HCT116 (cell line): ENCODE data around the gene CNTNAP2. TPM values are rescaled to one million over a fixed set of nuclear protein-coding genes. Genes with fewer than 3 reads are reported as not detected.

Experiments
- ATAC-seq: fragments of 200-7000 bp; cut with Tn5 transposase; 2 replicates; pipeline ENCODE4 v1.9.1; 2020; ENCODE audit warnings: mild to moderate bottlenecking, moderate library complexity
- BruUV-seq: library from RNA; stranded (reverse); fragments of 400-500 nt; replicated peaks from 2 replicates; lab custom pipeline; 2021; lab: Mats Ljungman, UMichigan
- CTCF ChIA-PET: fragments of 300-600 bp; sonication (Branson Sonifier 250); formaldehyde crosslinking; loops from one replicate; lab custom pipeline; 2021; ENCODE audit warnings: antibody characterized with exemption; lab: Charles Lee
- POLR2A ChIA-PET: fragments of 300-600, 350-600 bp; sonication (Branson Sonifier 250); formaldehyde crosslinking; loops from one replicate; lab custom pipeline; 2021; ENCODE audit warnings: antibody characterized with exemption; lab: Charles Lee
- RAD21 ChIA-PET, 2 experiments: fragments of 300-600 bp; sonication (Branson Sonifier 250); formaldehyde crosslinking; loops; one replicate each; lab custom pipeline; 2023; ENCODE audit warnings: low total read pairs in 2 of 2; ENCODE audit not compliant: uncharacterized antibody in 2 of 2, unreplicated experiment in 2 of 2, low non-redundant PET in 1 of 2; lab: Charles Lee
- DNase-seq: peaks from one replicate; pipeline ENCODE4 v3.0.0-alpha.2; 2010; ENCODE audit warnings: low read depth, low spot score
- H2AFZ ChIP-seq: fragments of 200-600 bp; shearing (Covaris generic), sonication (generic); 2 replicates; pipeline ENCODE4 v1.6.1; 2017; ENCODE audit warnings: low read depth, mixed run types, mixed read lengths, antibody characterized with exemption, low read length; ENCODE audit not compliant: poor library complexity, severe bottlenecking
- H3K27ac ChIP-seq: 2 replicates; pipeline ENCODE4 v1.5.1; 2012; ENCODE audit warnings: low read depth, low read length
- H3K27me3 ChIP-seq: fragments of 200-600 bp; sonication (generic); 2 replicates; pipeline ENCODE4 v1.6.1; 2016; ENCODE audit warnings: mixed run types, low read length, mixed read lengths; ENCODE audit not compliant: insufficient read depth
- H3K36me3 ChIP-seq, 2 experiments: fragments of 200-500 bp in 1 of 2; fragments of 200-600 bp in 1 of 2; sonication (Bioruptor generic) in 1 of 2; sonication (generic) in 1 of 2; 2 replicates each; pipeline versions ENCODE4 v1.5.1 to v1.6.1; 2014 to 2016; ENCODE audit warnings: low read length in 2 of 2, inconsistent platforms in 1 of 2, mixed read lengths in 1 of 2, mixed run types in 1 of 2; ENCODE audit not compliant: insufficient read depth in 2 of 2, control insufficient read depth in 1 of 2
- H3K4me1 ChIP-seq, 2 experiments: fragments of 200-600 bp in 1 of 2; sonication (generic) in 1 of 2; 2 replicates each; pipeline versions ENCODE4 v1.5.1 to v1.6.1; 2012 to 2017; ENCODE audit warnings: low read length in 2 of 2, inconsistent platforms in 1 of 2, mild to moderate bottlenecking in 1 of 2, mixed read lengths in 1 of 2, mixed run types in 1 of 2, moderate library complexity in 1 of 2; ENCODE audit not compliant: insufficient read depth in 2 of 2, control insufficient read depth in 1 of 2
- H3K4me2 ChIP-seq: fragments of 200-600 bp; sonication (generic); 2 replicates; pipeline ENCODE4 v1.6.1; 2017; ENCODE audit warnings: mixed run types, low read length, mixed read lengths
- H3K4me3 ChIP-seq, 2 experiments: fragments of 200-600 bp in 1 of 2; sonication (generic) in 1 of 2; replicated peaks in 1 of 2; 2 replicates each; pipeline ENCODE4 v1.5.1; 2011 to 2016; ENCODE audit warnings: low read length in 2 of 2, control low read depth in 1 of 2, low read depth in 1 of 2, mild to moderate bottlenecking in 1 of 2, mixed read lengths in 1 of 2, mixed run types in 1 of 2
- H3K79me2 ChIP-seq: fragments of 200-600 bp; sonication (generic); 2 replicates; pipeline ENCODE4 v1.6.1; 2017; ENCODE audit warnings: mild to moderate bottlenecking, mixed run types, low read length, moderate library complexity, mixed read lengths; ENCODE audit not compliant: insufficient read depth
- H3K9ac ChIP-seq: fragments of 200-600 bp; sonication (generic); 2 replicates; pipeline ENCODE4 v1.6.1; 2016; ENCODE audit warnings: low read length, mixed read lengths
- H3K9me2 ChIP-seq: fragments of 200-600 bp; sonication (generic), shearing (Covaris generic); 2 replicates; pipeline ENCODE4 v1.6.1; 2017; ENCODE audit warnings: mixed run types, mild to moderate bottlenecking, moderate library complexity; ENCODE audit not compliant: insufficient read depth
- H3K9me3 ChIP-seq, 2 experiments: fragments of 200-500 bp in 1 of 2; fragments of 200-600 bp in 1 of 2; sonication (Bioruptor generic) in 1 of 2; sonication (generic) in 1 of 2; 2 replicates each; pipeline ENCODE4 v1.6.1; 2014 to 2017; ENCODE audit warnings: low read length in 2 of 2, mixed read lengths in 2 of 2, inconsistent platforms in 1 of 2, low read depth in 1 of 2, mild to moderate bottlenecking in 1 of 2, mixed run types in 1 of 2, moderate library complexity in 1 of 2; ENCODE audit not compliant: control insufficient read depth in 1 of 2, insufficient read depth in 1 of 2
- H4K20me1 ChIP-seq: fragments of 200-600 bp; sonication (generic), shearing (Covaris generic); 2 replicates; pipeline ENCODE4 v1.6.1; 2017; ENCODE audit warnings: mixed run types, mild to moderate bottlenecking, moderate library complexity; ENCODE audit not compliant: insufficient read depth
- ATF3 ChIP-seq: IDR thresholded peaks from 2 replicates; pipeline ENCODE4 v1.6.1; 2012
- CBX3 ChIP-seq: IDR thresholded peaks from 2 replicates; pipeline ENCODE4 v1.6.1; 2012; ENCODE audit warnings: low read depth
- CTCF ChIP-seq, 3 experiments: fragments of 200-600 bp in 1 of 3; sonication (generic) in 1 of 3; IDR thresholded peaks in 2 of 3; conservative IDR thresholded peaks in 1 of 3; 2 replicates each; pipeline ENCODE4 v1.5.1; 2012 to 2017; ENCODE audit warnings: low read depth in 2 of 3, low read length in 2 of 3, antibody characterized with exemption in 1 of 3, borderline replicate concordance in 1 of 3, control low read depth in 1 of 3, mild to moderate bottlenecking in 1 of 3, mixed read lengths in 1 of 3, mixed run types in 1 of 3, moderate library complexity in 1 of 3; ENCODE audit not compliant: insufficient read depth in 1 of 3
- EGR1 ChIP-seq: IDR thresholded peaks from 2 replicates; pipeline ENCODE4 v1.6.1; 2012; ENCODE audit warnings: low read depth
- ELF1 ChIP-seq: IDR thresholded peaks from 2 replicates; pipeline ENCODE4 v1.6.1; 2012; ENCODE audit warnings: low read depth, borderline replicate concordance
- EZH2 ChIP-seq: fragments of 200-600 bp; sonication (generic); IDR thresholded peaks from 2 replicates; pipeline ENCODE4 v1.6.1; 2017; ENCODE audit warnings: antibody characterized with exemption, mixed run types
- FOSL1 ChIP-seq: IDR thresholded peaks from 2 replicates; pipeline ENCODE4 v1.6.1; 2012; ENCODE audit warnings: low read depth
- POLR2A ChIP-seq: IDR thresholded peaks from 2 replicates; pipeline ENCODE4 v1.7.0; 2011; ENCODE audit warnings: borderline replicate concordance; ENCODE audit not compliant: insufficient read depth, insufficient read length; ENCODE audit errors: extremely low read depth
- RAD21 ChIP-seq: IDR thresholded peaks from 2 replicates; pipeline ENCODE4 v1.6.1; 2012; ENCODE audit warnings: low read depth, mild to moderate bottlenecking
- REST ChIP-seq: IDR thresholded peaks from 2 replicates; pipeline ENCODE4 v1.6.1; 2012; ENCODE audit warnings: low read depth
- YY1 ChIP-seq: IDR thresholded peaks from 2 replicates; pipeline ENCODE4 v1.6.1; 2011; ENCODE audit warnings: low read length, low read depth, moderate library complexity, mild to moderate bottlenecking; ENCODE audit not compliant: insufficient replicate concordance; ENCODE audit errors: extremely low read depth
- ZBTB33 ChIP-seq: IDR thresholded peaks from 2 replicates; pipeline ENCODE4 v1.6.1; 2011; ENCODE audit warnings: mild to moderate bottlenecking, low read length, moderate library complexity; ENCODE audit not compliant: insufficient replicate concordance; ENCODE audit errors: extremely low read depth
- intact Hi-C: fragments of 100-400 bp; cut with micrococcal nuclease; formaldehyde crosslinking; loops from 2 replicates; pipeline ENCODE4 v1.10.0; 2022
- total RNA-seq: library from RNA; stranded (reverse); gene quantifications from one replicate; pipeline ENCODE4 v1.2.1, GENCODE V29; 2021; ENCODE audit not compliant: unreplicated experiment
- TF ChIP-seq, protein P1 (sequence below): IDR thresholded peaks from 2 replicates; pipeline ENCODE4 v1.6.1; 2012

CNTNAP2 gene
- total RNA-seq, 1 experiment from 2014 or later = 0.37 TPM

DNA sequence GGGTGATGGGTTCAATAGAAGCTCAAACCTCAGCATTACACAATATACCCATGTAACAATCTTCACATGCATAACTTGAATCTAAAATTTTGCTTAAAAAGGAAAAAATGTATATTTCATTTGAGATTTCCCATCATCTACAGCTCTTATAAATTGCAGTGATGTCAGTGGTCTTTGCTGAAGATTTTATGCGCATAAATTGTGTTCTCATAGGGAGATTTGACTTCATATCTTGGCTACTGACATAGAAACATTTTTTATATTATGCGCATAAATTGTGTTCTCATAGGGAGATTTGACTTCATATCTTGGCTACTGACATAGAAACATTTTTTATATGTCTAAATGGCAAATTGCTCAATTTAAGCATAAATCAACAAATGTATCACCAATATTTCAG is 1348.6 kb downstream of the CNTNAP2 start:
- H4K20me1 ChIP-seq = no peaks in the 10 kb centered on the region
- no peaks in the 10 kb centered on the region for H3K4me1 ChIP-seq
- H3K27me3 ChIP-seq = no peaks in the 10 kb centered on the region
- H3K9me2 ChIP-seq = no peaks in the 10 kb centered on the region
- intact Hi-C loops = no loop called here
- TF ChIP-seq YY1 (no peak), EZH2 (no peak), RAD21 (no peak)
- H3K79me2 ChIP-seq = no peaks in the 10 kb centered on the region
- no peak overlapping the region for H2AFZ ChIP-seq
- BruUV-seq = no TSS peak
- no peak overlapping the region for H3K9ac ChIP-seq
- ChIA-PET POLR2A (no interaction called here), CTCF (no interaction called here), RAD21 (no interaction called here)
- DNase-seq (no peak), ATAC-seq (no peak)
- H3K9me3 ChIP-seq = peaks cover 11 to 14% of the 10 kb centered on the region in 2 experiments; a peak in 2 of 4 replicates
- no peak overlapping the region for H3K4me3 ChIP-seq
- no peaks in the 10 kb centered on the region for H3K36me3 ChIP-seq
- no peak overlapping the region for H3K4me2 ChIP-seq
- H3K27ac ChIP-seq = no peak overlapping the region

DNA sequence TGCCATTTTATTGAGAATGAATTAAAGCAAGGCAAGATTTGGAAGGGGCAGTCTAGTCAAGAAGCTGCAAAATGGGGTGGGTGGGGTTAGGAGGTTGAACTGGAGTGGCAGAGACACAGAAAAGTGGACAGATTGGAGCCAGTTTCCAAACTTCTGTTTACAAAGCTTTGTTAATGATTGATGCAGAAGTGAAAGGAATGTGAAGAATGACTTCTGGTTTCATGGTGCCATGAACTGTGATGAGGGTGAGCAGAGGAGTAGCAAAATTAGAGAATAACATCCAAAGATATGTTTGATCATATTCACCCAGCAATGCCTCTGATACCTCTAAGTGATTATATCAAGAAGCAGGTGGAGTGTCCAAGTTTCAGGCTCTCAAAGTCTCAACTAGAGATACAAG is 1356.0 kb downstream of the CNTNAP2 start:
- ChIA-PET POLR2A (no interaction called here), CTCF (no interaction called here), RAD21 (no interaction called here)
- Histone ChIP-seq H2AFZ (no peak overlapping the region), H3K36me3 (no peaks in the 10 kb centered on the region), H3K4me1 (no peaks in the 10 kb centered on the region), H3K9me2 (no peaks in the 10 kb centered on the region), H3K9ac (no peak overlapping the region), H3K27ac (no peak overlapping the region), H3K9me3 (peaks cover 3 to 22% of the 10 kb centered on the region in 2 experiments; a peak in 2 of 4 replicates), H3K27me3 (no peaks in the 10 kb centered on the region), H3K4me2 (no peak overlapping the region), H3K4me3 (no peak overlapping the region), H3K79me2 (no peaks in the 10 kb centered on the region), H4K20me1 (no peaks in the 10 kb centered on the region)
- no TSS peak for BruUV-seq
- DNase-seq (no peak), ATAC-seq (no peak)
- intact Hi-C loops = no loop called here
- TF ChIP-seq YY1 = no peak
- TF ChIP-seq ATF3 = no peak
- no peak for TF ChIP-seq CBX3
- TF ChIP-seq CTCF (IDR thresholded peaks at IDR 0.05 in 2 of 3, conservative IDR thresholded peaks at IDR 0.05 in 1 of 3; ENCODE audit: borderline replicate concordance in 1 of 3, insufficient read depth in 1 of 3, low read depth in 2 of 3, low read length in 2 of 3) = no peak
- no peak for TF ChIP-seq EGR1
- TF ChIP-seq, protein P1, sequence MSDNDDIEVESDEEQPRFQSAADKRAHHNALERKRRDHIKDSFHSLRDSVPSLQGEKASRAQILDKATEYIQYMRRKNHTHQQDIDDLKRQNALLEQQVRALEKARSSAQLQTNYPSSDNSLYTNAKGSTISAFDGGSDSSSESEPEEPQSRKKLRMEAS = no peak
- TF ChIP-seq ELF1 = no peak
- TF ChIP-seq POLR2A = no peak
- TF ChIP-seq FOSL1 = no peak
- no peak for TF ChIP-seq ZBTB33
- TF ChIP-seq REST = no peak
